GM12878 (cell line): Measurements from ENCODE around the gene ZNF341. TPM values are rescaled to one million over a fixed set of nuclear protein-coding genes. Genes with fewer than 3 reads are reported as not detected.

Experiments
- ATAC-seq: fragments of 200-7000 bp; cut with Tn5 transposase; 3 replicates; pipeline ENCODE4 v1.9.1; 2020; ENCODE audit warnings: mild to moderate bottlenecking, moderate library complexity
- BruUV-seq: library from RNA; stranded (reverse); fragments of 400-500 nt; replicated peaks from 2 replicates; lab custom pipeline; 2021; lab: Mats Ljungman, UMichigan
- CTCF ChIA-PET: fragments of 300-600 bp; sonication (Branson Sonifier 250); formaldehyde crosslinking; extraction: SDS; loops from one replicate; lab custom pipeline; 2021; ENCODE audit warnings: inconsistent platforms; lab: Yijun Ruan, JAX
- POLR2A ChIA-PET: fragments of 350-600 bp; formaldehyde crosslinking; extraction: SDS; loops from one replicate; lab custom pipeline; 2021; ENCODE audit warnings: inconsistent platforms; lab: Charles Lee
- RAD21 ChIA-PET: fragments of 300-600 bp; sonication (Branson Sonifier 250); formaldehyde crosslinking; loops from one replicate; lab custom pipeline; 2023; ENCODE audit warnings: antibody characterized with exemption; ENCODE audit not compliant: unreplicated experiment; lab: Charles Lee
- SMC1A ChIA-PET: fragments of 300-600 bp; sonication (Branson Sonifier 250); formaldehyde crosslinking; loops from one replicate; lab custom pipeline; 2023; ENCODE audit not compliant: unreplicated experiment, uncharacterized antibody; lab: Charles Lee
- DNase-seq: peaks from one replicate; pipeline ENCODE4 v3.0.0-alpha.2; 2011; ENCODE audit warnings: low read depth, low spot score
- FAIRE-seq: peaks from 3 replicates; lab custom pipeline; 2011; peaks lifted over from hg19 to GRCh38; lab: Jason Lieb, UNC
- H2AFZ ChIP-seq: 2 replicates; pipeline ENCODE4 v1.6.0; 2011; ENCODE audit warnings: low read depth, low read length, control low read depth; ENCODE audit not compliant: control insufficient read depth
- H3K27ac ChIP-seq: 2 replicates; pipeline ENCODE4 v1.5.1; 2011; ENCODE audit warnings: control low read depth; ENCODE audit not compliant: control insufficient read depth, insufficient read depth
- H3K27me3 ChIP-seq, 2 experiments: replicated peaks in 1 of 2; 2 replicates each; pipeline versions ENCODE4 v1.6.0 to v1.6.1; 2011; ENCODE audit warnings: low read length in 1 of 2; ENCODE audit not compliant: control insufficient read depth in 2 of 2, insufficient read depth in 2 of 2
- H3K36me3 ChIP-seq, 2 experiments: 2 replicates each; pipeline ENCODE4 v1.5.1; 2011; ENCODE audit warnings: low read length in 1 of 2; ENCODE audit not compliant: control insufficient read depth in 2 of 2, insufficient read depth in 2 of 2
- H3K4me1 ChIP-seq: 2 replicates; pipeline ENCODE4 v1.6.1; 2011; ENCODE audit warnings: mild to moderate bottlenecking, low read length, moderate library complexity, mixed read lengths; ENCODE audit not compliant: control insufficient read depth, insufficient read depth
- H3K4me2 ChIP-seq: 2 replicates; pipeline ENCODE4 v1.6.0; 2011; ENCODE audit warnings: control low read depth; ENCODE audit not compliant: control insufficient read depth, insufficient read depth
- H3K4me3 ChIP-seq: fragments of 200-600 bp; sonication (generic); 2 replicates; pipeline ENCODE4 v1.5.1; 2016
- H3K79me2 ChIP-seq: 2 replicates; pipeline ENCODE4 v1.6.0; 2011; ENCODE audit warnings: low read length; ENCODE audit not compliant: control insufficient read depth, insufficient read depth
- H3K9ac ChIP-seq: 2 replicates; pipeline ENCODE4 v1.8.0; 2011; ENCODE audit warnings: low read length, control low read depth, mixed read lengths; ENCODE audit not compliant: control insufficient read depth, insufficient read depth
- H3K9me3 ChIP-seq: replicated peaks from 3 replicates; pipeline ENCODE4 v1.5.1; 2011; ENCODE audit warnings: mild to moderate bottlenecking, low read length; ENCODE audit not compliant: control insufficient read depth, insufficient read depth
- H4K20me1 ChIP-seq: 2 replicates; pipeline ENCODE4 v1.6.0; 2011; ENCODE audit not compliant: control insufficient read depth, insufficient read depth
- BCL11A ChIP-seq: IDR thresholded peaks from 2 replicates; pipeline ENCODE4 v1.6.1; 2011; ENCODE audit warnings: low read depth, low read length
- ESRRA ChIP-seq: IDR thresholded peaks from 2 replicates; pipeline ENCODE4 v1.6.1; 2012; ENCODE audit warnings: mild to moderate bottlenecking, low read length, improper control_type of control experiment
- FOXK2 ChIP-seq: fragments of 450-650 bp; IDR thresholded peaks from 2 replicates; pipeline ENCODE4 v1.6.1; 2017; ENCODE audit warnings: mild to moderate bottlenecking, moderate library complexity
- FOXM1 ChIP-seq: IDR thresholded peaks from 2 replicates; pipeline ENCODE4 v1.6.1; 2012; ENCODE audit warnings: low read depth, mild to moderate bottlenecking, inconsistent platforms, low read length, moderate library complexity
- HCFC1 ChIP-seq: fragments of 150-350 bp; IDR thresholded peaks from 2 replicates; pipeline ENCODE4 v1.6.1; 2014; ENCODE audit warnings: low read length
- NFIC ChIP-seq: IDR thresholded peaks from 2 replicates; pipeline ENCODE4 v1.6.1; 2012; ENCODE audit warnings: low read depth, mild to moderate bottlenecking, inconsistent platforms, low read length, moderate library complexity
- NFXL1 ChIP-seq: fragments of 450-650 bp; IDR thresholded peaks from 2 replicates; pipeline ENCODE4 v1.6.1; 2017; ENCODE audit warnings: antibody characterized with exemption, mild to moderate bottlenecking, borderline replicate concordance
- PAX8 ChIP-seq: fragments of 450-650 bp; IDR thresholded peaks from 2 replicates; pipeline ENCODE4 v1.6.1; 2017; ENCODE audit warnings: mild to moderate bottlenecking, moderate library complexity
- RCOR1 ChIP-seq: conservative IDR thresholded peaks from 2 replicates; pipeline ENCODE4 v1.6.1; 2012; ENCODE audit warnings: low read depth, low read length, improper control_type of control experiment
- RELA ChIP-seq: fragments of 450-650 bp; IDR thresholded peaks from 2 replicates; pipeline ENCODE4 v1.8.0; 2014; ENCODE audit warnings: borderline replicate concordance; ENCODE audit not compliant: partially characterized antibody
- ZBTB11 ChIP-seq: fragments of 450-650 bp; formaldehyde crosslinking; IDR thresholded peaks from 2 replicates; pipeline ENCODE4 v1.5.0; 2022; ENCODE audit warnings: mild to moderate bottlenecking, missing genetic modification characterization
- WGBS: methylation state at CpG from one replicate; pipeline ENCODE4 v1.1.6; 2016; ENCODE audit warnings: low lambda C conversion rate; ENCODE audit not compliant: insufficient replicate concordance, insufficient coverage; ENCODE audit errors: missing lambda C conversion rate; 5-methylcytosine and 5-hydroxymethylcytosine counted together
- in situ Hi-C: fragments of 300-500 bp; cut with MboI; formaldehyde crosslinking; loops from 9 replicates; pipeline ENCODE4 v1.14.3; 2018; ENCODE audit warnings: mixed read lengths
- intact Hi-C: fragments of 100-400 bp; cut with micrococcal nuclease; formaldehyde crosslinking; loops from one replicate; pipeline ENCODE4 v1.14.2; 2022; ENCODE audit not compliant: unreplicated experiment
- polyA plus RNA-seq, 11 experiments: library from polyadenylated mRNA; depleted of rRNA in 4 of 11; unstranded in 6 of 11; stranded (reverse) in 5 of 11; fragments of >200 nt; fragmentation: Nextera tagmentation in 4 of 11; fragmentation: Illumina TruSeq in 1 of 11; extraction: Ambion mirVana in 4 of 11; extraction: Trizol in 1 of 11; gene quantifications; 1 replicate in 1 of 11; 2 replicates in 10 of 11; pipeline versions ENCODE4 v1.2.1 to v1.2.3, GENCODE V29; 2011 to 2016; ENCODE audit warnings: inconsistent platforms in 2 of 11, missing spikeins in 2 of 11, low read depth in 1 of 11
- total RNA-seq, 4 experiments: library from RNA; depleted of rRNA in 3 of 4; stranded (reverse); fragments of >200 nt in 3 of 4; fragmentation: Illumina TruSeq in 1 of 4; extraction: Trizol in 1 of 4; gene quantifications; 2 replicates each; pipeline versions ENCODE4 v1.2.1 to v1.2.3, GENCODE V29; 2013 to 2021
- TF ChIP-seq, protein P1 (sequence below): fragments of 450-650 bp; formaldehyde crosslinking; IDR thresholded peaks from 2 replicates; pipeline ENCODE4 v1.4.0; 2020; ENCODE audit warnings: mild to moderate bottlenecking, moderate library complexity

The ZNF341 gene
- total and polyA plus RNA-seq, 10 of the 15 experiments (the other 5 are each of a cell fraction or from before 2014, with no cell fraction given): 0.18 to 5.0 (median 2.6) TPM

DNA sequence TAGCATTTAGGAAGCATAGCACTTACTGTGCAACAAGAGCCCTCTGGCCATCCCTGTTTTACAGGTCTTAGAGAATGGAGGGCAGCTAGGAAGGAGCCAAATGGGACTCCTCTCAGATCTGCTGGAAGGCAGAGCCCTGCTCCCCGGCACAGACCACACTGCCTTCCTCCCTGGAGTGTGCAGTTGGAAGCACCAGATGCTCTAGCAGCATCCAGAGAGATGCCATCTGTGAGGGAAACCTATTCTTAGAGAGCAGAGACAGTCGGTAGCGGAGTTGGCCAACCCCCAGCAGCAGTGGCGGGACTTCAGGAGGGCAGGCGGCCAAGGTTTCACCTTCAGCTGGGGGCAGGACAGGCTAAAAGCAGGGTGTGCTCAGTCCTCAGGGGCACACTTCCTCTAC lies 28.9 kb upstream of the ZNF341 start:
- FAIRE-seq: no peak
- Histone ChIP-seq H3K4me1 (no peaks in the 10 kb centered on the region), H3K27me3 (no peaks in the 10 kb centered on the region), H3K79me2 (no peaks in the 10 kb centered on the region), H2AFZ (no peak overlapping the region), H3K4me2 (no peak overlapping the region), H3K4me3 (no peak overlapping the region), H3K9ac (no peak overlapping the region), H3K36me3 (no peaks in the 10 kb centered on the region), H3K27ac (no peak overlapping the region), H3K9me3 (no peaks in the 10 kb centered on the region), H4K20me1 (no peaks in the 10 kb centered on the region)
- in situ Hi-C loops: no loop called here
- ChIA-PET RAD21 (no interaction called here), SMC1A (no interaction called here), POLR2A (no interaction called here), CTCF (no interaction called here)
- ATAC-seq: no peak
- no peak for TF ChIP-seq BCL11A
- no peak for TF ChIP-seq NFIC
- no peak for TF ChIP-seq FOXK2
- TF ChIP-seq HCFC1: no peak
- no peak for TF ChIP-seq RELA
- TF ChIP-seq FOXM1: no peak
- no TSS peak for BruUV-seq
- WGBS: 50% methylated on average over 5 of the region's 5 CpGs
- no peak for DNase-seq
- intact Hi-C loops: no loop called here

- in situ Hi-C loops (no loop called here), intact Hi-C loops (no loop called here)
- ATAC-seq: no peak
- ChIA-PET SMC1A (no interaction called here), RAD21 (no interaction called here), POLR2A (no interaction called here), CTCF (no interaction called here)
- no peaks in the 10 kb centered on the region for H3K79me2 ChIP-seq
- DNase-seq: no peak
- no peak for FAIRE-seq
- H3K27me3 ChIP-seq: no peaks in the 10 kb centered on the region
- no peaks in the 10 kb centered on the region for H3K4me1 ChIP-seq
- H3K4me3 ChIP-seq: no peak overlapping the region
- no peaks in the 10 kb centered on the region for H3K36me3 ChIP-seq
- no peaks in the 10 kb centered on the region for H4K20me1 ChIP-seq
- WGBS: 72% methylated on average over 8 of the region's 8 CpGs
- H3K9ac ChIP-seq: no peak overlapping the region
- H2AFZ ChIP-seq: no peak overlapping the region
- H3K27ac ChIP-seq: no peak overlapping the region
- no peak overlapping the region for H3K4me2 ChIP-seq
- no TSS peak for BruUV-seq
- no peaks in the 10 kb centered on the region for H3K9me3 ChIP-seq
- TF ChIP-seq RCOR1 (no peak), NFXL1 (no peak), PAX8 (no peak), ZBTB11 (CRISPR knock-in tag) (no peak), ESRRA (no peak)
- TF ChIP-seq, protein P1, sequence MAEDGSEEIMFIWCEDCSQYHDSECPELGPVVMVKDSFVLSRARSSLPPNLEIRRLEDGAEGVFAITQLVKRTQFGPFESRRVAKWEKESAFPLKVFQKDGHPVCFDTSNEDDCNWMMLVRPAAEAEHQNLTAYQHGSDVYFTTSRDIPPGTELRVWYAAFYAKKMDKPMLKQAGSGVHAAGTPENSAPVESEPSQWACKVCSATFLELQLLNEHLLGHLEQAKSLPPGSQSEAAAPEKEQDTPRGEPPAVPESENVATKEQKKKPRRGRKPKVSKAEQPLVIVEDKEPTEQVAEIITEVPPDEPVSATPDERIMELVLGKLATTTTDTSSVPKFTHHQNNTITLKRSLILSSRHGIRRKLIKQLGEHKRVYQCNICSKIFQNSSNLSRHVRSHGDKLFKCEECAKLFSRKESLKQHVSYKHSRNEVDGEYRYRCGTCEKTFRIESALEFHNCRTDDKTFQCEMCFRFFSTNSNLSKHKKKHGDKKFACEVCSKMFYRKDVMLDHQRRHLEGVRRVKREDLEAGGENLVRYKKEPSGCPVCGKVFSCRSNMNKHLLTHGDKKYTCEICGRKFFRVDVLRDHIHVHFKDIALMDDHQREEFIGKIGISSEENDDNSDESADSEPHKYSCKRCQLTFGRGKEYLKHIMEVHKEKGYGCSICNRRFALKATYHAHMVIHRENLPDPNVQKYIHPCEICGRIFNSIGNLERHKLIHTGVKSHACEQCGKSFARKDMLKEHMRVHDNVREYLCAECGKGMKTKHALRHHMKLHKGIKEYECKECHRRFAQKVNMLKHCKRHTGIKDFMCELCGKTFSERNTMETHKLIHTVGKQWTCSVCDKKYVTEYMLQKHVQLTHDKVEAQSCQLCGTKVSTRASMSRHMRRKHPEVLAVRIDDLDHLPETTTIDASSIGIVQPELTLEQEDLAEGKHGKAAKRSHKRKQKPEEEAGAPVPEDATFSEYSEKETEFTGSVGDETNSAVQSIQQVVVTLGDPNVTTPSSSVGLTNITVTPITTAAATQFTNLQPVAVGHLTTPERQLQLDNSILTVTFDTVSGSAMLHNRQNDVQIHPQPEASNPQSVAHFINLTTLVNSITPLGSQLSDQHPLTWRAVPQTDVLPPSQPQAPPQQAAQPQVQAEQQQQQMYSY (CRISPR knock-in tag): no peak
These were observed 28.2 kb upstream of the ZNF341 start for GRCh38 chr20:33703498-33704137.
